ENCODE data around the gene WNK3.
"Not testable (repeated sequence)": the region's sequence is repeated elsewhere in the genome, so short reads cannot be mapped to it uniquely, and the experiment has no call there.

WNK3 gene

GRCh38 chrX:54357414-54358377, at the start of gene WNK3:
WNK3 (minus strand) TSS chrX:54358046.
- peak; percentile 89 for DNase-seq (ENCODE audit: low spot score)

DNA sequence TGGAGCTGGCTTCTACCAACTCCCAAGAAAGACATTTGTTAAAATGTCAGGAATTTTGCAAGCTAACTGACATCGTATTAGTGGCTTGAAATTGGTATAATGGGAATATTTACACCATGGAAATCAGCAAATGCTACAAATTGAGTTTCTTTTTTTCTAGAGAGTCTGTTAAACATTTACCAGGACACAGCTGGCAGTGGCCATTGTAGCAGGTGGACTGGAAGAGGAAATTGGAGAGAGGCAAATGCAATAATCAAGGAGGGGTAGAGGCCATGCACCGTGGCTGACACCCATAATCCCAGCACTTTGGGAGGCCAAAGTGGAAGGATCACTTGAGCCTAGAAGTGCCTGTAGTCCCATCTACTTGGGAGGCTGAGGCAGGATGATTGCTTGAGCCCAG, 49.4 kb upstream of the WNK3 start:
- no peak for DNase-seq (ENCODE audit: low spot score)

DNA sequence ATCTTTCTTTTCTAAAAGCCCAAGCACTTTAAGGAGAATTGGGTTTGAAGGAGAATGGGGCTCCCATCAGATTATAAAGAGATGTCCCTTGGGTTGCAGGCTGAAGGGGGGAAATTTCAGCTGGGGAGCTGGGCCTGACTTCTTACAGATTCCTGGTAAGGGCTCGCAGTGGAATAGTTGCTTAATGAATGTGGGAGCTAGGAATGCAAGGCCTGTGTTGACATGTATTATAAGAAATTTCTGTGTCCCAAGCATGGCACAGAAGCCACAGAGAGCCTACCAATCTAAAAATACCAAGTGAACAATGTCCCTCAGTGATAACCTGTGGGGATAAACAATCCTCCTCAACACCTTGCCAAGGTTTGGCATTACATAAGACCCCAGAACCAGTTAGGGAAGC, 39.3 kb upstream of the WNK3 start:
- DNase-seq (ENCODE audit: low spot score) = no peak

DNA sequence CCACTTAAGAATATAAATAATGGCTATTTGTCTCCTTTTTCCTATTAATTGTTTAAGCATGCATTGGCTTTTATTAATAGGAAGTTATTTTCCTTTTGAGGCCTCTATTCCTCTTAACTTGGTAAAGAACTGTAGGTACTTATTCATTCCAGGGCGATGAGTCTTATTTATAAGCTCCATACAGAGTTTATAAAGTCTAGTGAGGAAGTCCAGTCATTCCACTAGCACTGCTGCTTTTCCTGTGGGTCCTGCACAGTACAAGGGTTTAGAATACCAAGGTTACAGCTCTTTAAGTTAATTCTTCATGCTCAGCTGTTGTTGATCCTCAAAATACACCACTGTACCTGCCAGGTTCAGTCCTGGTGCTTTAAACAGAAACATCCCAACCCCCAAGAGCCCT, 28.5 kb upstream of the WNK3 start:
- no peak for DNase-seq (ENCODE audit: low spot score)

GRCh38 chrX:54384661-54385060, 26.8 kb upstream of the WNK3 start:
- DNase-seq (ENCODE audit: low spot score) = not testable (repeated sequence)

DNA sequence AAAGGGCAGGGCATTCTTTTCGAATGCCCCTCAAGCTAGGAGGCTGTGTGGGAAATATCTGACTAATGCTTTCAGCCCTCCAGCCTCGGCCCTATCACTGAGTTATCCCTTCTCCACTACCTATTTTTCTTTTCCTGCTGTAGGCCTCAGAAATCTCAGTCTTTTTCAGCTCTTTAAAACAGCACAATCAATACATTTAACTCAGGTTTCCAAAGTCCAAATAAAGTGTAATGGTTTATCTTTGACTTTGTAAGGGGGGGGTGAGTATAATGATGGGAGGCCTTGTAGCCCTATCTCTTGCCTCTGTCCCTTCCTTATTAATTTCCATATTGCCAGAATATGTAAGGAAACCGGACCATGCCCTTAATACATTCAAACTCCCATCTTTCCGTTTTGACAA, 1.6 kb upstream of the WNK3 start:
- DNase-seq (ENCODE audit: low spot score) = no peak

- DNase-seq (ENCODE audit: low spot score) = peak; percentile 88
Observed at GRCh38 chrX:54358424-54359211, 772 bp upstream of the WNK3 start.

DNA sequence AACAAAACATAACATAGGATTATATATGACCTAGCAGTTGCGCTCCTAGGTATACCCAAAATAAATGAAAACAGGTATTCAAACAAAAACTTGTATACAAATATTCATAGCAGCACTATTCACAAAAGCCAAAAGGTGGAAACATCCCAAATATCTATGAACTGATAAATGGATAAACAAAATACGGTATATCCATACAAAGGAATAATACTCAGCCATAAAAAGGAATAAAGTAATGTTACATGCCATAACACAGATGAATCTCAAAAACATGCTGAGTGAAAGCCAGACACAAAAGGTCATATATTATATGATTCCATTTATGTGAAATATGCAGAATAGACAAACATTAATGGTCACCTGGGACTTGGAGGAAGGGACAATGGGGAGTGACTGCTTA, 5.2 kb downstream of the WNK3 start:
- DNase-seq (ENCODE audit: low spot score) = no peak

DNA sequence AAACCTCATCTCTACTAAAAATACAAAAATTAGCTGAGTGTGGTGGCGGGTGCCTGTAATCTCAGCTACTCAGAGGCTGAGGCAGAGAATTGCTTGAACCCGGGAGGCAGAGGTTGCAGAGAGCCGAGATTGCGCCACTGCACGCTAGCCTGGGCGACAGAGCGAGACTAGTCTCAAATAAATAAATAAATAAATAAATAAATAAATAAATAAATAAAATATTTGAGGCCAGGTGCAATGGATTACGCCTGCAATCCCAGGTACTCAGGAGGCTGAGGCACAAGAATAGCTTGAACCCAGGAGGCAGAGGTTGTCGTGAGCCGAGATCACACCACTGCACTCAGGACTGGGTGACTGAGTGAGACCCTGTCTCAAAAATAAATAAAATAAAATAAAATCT, 20.5 kb downstream of the WNK3 start:
- not testable (repeated sequence) for DNase-seq (ENCODE audit: low spot score)

GRCh38 chrX:54325077-54325476, 32.8 kb downstream of the WNK3 start:
- no peak for DNase-seq (ENCODE audit: low spot score)

DNA sequence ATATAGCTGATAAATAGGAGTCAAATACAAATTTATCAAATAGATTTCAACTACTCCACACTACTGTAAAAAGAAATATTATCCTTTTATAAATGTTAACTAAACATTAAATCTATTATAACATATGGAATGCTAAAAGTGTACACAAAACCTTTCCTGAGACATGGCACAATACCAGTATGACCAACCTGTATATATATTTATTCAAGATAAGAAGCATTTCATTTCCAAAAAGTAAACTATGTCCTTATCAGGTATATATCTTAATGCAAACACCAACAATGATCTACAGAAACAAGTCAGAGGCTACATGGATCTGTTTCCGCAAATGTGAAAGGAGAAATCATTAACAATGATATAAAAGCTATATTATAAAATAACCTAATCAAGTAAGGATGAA, 37.8 kb downstream of the WNK3 start:
- no peak for DNase-seq (ENCODE audit: low spot score)

DNA sequence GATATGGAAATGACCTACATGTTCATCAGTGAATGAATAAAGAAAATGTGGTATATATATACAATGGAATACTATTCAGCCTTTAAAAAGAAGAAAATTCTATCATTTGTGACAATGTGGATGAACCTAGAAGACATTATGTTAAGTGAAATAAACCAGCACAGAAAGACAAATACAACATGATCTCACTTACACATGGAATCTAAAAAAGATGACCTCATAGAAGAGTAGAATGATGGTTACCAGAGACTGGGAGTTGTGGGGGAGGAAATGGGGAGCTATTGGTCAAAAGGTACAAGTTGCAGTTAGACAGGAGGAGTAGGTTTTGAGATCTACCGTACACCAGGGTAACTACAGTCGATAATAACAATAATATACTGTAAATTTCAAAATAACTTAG, 51.5 kb downstream of the WNK3 start:
- no peak for DNase-seq (ENCODE audit: low spot score)

DNA sequence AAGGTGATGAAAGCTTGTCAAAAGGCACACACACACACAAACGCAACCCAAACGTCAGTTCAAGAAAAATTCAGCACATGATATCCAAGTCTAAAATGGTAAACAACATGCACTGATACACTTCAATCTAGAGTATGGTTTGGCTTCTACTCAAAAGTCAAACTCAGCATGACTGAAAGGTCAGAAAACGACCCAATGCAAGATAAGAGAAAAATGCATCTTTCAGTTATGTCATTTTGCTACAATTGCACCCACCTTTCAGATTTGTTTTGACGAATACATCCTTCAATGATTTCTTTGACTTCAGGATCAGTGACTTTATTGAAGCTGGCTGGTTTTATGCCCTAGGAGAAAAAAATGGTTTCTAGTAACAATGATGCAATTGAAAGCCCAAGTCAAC, 56.3 kb downstream of the WNK3 start:
- DNase-seq (ENCODE audit: low spot score) = no peak

DNA sequence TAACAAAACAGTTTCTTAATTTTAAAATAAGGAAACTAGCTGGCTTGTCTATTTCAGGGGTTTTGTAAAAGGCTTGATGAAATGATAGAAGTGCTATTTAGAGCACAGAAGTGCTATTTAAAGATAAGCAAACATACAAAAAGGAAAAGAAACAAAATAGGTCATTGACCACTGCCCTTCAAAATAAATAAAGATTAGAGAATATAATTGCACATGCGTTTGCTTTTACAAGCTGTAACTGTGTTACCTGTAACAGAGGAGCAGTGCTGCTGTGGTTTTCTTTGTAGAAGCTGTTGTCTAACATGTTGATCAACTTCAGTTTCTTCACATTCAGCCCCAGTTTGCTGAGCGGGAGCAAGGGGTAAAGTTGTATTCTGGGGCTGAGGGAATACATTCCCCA, 63.5 kb downstream of the WNK3 start:
- no peak for DNase-seq (ENCODE audit: low spot score)

DNA sequence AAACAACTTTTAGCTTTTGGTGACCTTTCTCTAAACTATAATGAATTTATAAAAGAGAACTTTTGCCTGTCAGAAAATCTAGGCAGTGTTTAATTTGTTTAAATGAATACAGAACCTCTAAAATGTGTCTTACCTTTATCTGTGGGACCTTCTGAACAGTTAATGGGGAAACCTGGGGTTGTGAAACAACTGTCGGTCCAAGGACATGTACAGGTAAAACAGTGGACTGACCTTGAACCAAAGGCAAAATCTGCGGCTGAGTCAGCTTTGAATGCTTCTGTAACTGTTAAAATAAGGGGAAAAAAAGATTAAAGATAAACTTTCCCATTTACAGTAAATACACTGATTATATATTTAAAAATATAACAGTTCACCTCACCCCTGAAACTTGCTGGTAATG, 65.1 kb downstream of the WNK3 start:
- no peak for DNase-seq (ENCODE audit: low spot score)

GRCh38 chrX:54291758-54292157, 66.1 kb downstream of the WNK3 start:
- DNase-seq (ENCODE audit: low spot score) = no peak

GRCh38 chrX:54288968-54289367, 68.9 kb downstream of the WNK3 start:
- DNase-seq (ENCODE audit: low spot score) = no peak

GRCh38 chrX:54288277-54288676, 69.6 kb downstream of the WNK3 start:
- DNase-seq (ENCODE audit: low spot score) = no peak

DNA sequence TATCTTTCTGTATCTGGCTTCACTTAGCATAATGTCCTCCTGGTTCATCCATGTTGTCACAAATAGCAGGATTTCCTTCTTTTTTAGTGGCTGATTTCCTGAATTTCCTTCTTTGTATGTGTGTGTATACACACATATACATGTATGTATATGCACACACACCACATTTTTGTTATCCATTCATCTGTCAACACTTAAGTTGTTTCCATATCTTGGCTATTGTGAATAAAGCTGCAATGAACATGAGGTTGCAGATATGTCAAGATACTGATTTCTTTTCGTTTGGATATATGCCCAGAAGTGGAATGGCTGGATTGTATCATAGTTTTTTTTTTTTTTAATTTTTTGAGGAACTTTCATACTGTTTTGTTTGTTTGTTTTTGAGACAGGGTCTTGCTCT, 76.2 kb downstream of the WNK3 start:
- DNase-seq (ENCODE audit: low spot score) = no peak

DNA sequence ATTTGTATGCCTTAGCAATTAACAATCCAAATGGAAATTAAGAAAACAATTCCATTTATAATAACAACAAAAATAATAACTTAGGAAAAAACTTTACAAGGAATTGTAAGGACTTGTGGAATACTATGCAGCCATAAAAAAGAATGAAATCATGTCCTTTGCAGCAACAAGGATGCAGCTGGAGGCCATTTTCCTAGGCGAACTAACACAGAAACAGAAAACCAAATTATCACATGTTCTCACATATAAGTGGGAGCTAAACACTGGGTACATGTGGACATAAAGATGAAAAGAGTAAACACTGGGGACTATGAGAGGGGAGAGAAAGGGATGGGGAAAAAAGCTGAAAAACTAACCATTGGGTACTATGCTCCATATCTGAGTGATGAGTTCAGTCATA, 77.4 kb downstream of the WNK3 start:
- no peak for DNase-seq (ENCODE audit: low spot score)

DNA sequence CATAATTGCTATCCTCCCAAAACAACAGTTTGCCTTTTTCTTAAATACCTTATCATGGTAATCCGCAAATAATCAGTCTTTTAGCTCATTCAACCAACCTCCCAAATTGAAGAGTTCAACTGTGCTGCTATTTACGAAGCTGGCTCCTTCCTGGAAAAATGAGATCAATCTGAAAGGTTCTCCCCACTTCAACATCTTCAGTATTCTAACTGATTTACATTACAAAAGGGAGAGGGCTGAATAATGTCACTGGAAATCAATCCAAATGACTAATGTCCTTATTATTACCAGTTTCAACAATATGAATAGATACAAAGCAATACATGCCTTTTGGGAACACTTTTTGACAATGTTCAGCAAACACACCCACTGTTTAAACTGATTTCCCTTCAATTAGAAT, 86.2 kb downstream of the WNK3 start:
- no peak for DNase-seq (ENCODE audit: low spot score)

DNA sequence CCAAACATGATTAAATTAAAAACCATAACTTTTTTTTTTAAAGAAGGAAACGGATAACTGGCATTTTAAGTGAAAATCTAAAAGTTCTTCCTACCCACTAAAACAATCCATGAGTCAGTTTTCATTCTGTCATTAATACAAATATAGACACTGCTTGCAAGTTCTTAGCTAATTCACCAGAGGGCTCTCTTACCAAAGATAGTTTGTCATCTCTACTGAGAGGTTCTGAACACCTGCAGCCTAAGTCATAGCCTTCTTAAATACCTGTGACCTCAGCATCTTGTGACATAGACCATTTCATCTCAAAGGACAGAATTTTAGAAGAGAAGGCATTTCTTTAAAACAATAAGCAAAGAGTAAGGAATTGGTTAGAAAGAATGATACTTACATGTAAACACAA, 109.5 kb downstream of the WNK3 start:
- no peak for DNase-seq (ENCODE audit: low spot score)

- DNase-seq (ENCODE audit: low spot score) = no peak
Observed at GRCh38 chrX:54246866-54247265, 111.0 kb downstream of the WNK3 start.

Data from ecto neural progenitor cell (in vitro differentiated cells).